A673 (cell line): Measurements from ENCODE around the gene PCBP3.

Source experiments
- EZH2 ChIP-seq: fragments of 200-600 bp; sonication (generic); IDR thresholded peaks from 2 replicates; pipeline ENCODE4 v1.6.1; 2017; ENCODE audit warnings: borderline replicate concordance, low read depth, mild to moderate bottlenecking, mixed read lengths, antibody characterized with exemption, low read length; ENCODE audit not compliant: poor library complexity, severe bottlenecking
- TF ChIP-seq, protein P1 (sequence below): fragments of 300-800, 200-600 bp; sonication (generic); conservative IDR thresholded peaks from 2 replicates; pipeline ENCODE4 v1.5.1; 2017; ENCODE audit warnings: low read depth, mild to moderate bottlenecking, antibody characterized with exemption, low read length, moderate library complexity, mixed read lengths

DNA sequence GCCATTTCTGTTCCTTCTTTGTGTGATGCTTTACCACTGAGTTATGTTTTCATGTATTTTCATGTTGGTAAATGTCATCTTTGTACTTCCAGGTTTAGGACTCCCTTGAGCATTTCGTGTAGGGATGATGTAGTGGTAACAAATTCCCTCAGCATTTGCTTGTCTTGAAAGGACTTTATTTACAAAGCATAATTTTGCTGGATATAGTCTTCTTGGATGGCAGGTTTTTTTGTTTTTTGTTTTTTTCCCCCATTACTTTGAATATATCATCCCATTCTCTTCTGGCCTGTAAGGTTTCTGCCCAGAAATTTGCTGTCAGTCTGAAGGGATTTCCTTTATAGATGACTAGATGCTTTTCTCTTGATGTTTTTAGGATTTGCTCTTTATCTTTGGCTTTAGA lies 133.4 kb downstream of the PCBP3 start:
- TF ChIP-seq EZH2: no peak
- TF ChIP-seq, protein P1, sequence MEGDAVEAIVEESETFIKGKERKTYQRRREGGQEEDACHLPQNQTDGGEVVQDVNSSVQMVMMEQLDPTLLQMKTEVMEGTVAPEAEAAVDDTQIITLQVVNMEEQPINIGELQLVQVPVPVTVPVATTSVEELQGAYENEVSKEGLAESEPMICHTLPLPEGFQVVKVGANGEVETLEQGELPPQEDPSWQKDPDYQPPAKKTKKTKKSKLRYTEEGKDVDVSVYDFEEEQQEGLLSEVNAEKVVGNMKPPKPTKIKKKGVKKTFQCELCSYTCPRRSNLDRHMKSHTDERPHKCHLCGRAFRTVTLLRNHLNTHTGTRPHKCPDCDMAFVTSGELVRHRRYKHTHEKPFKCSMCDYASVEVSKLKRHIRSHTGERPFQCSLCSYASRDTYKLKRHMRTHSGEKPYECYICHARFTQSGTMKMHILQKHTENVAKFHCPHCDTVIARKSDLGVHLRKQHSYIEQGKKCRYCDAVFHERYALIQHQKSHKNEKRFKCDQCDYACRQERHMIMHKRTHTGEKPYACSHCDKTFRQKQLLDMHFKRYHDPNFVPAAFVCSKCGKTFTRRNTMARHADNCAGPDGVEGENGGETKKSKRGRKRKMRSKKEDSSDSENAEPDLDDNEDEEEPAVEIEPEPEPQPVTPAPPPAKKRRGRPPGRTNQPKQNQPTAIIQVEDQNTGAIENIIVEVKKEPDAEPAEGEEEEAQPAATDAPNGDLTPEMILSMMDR: no peak
